HepG2 (cell line): ENCODE measurements around the gene CCNF. TPM values are rescaled to one million over a fixed set of nuclear protein-coding genes. Genes with fewer than 3 reads are reported as not detected.
A peak's percentile ranks its signal among the peaks of the same experiment; 100 is the strongest.

Experiments used
- AGO1 ChIP-seq: fragments of 200-400 bp; formaldehyde crosslinking; IDR thresholded peaks from 2 replicates; pipeline ENCODE4 v1.6.1; 2017; ENCODE audit warnings: mild to moderate bottlenecking, low read depth, low read length, moderate library complexity; ENCODE audit not compliant: poor library complexity, severe bottlenecking
- MAF1 ChIP-seq: sonication (generic); formaldehyde crosslinking; IDR thresholded peaks from 2 replicates; pipeline ENCODE4 v1.5.0; 2020; ENCODE audit warnings: missing genetic modification reagents, borderline replicate concordance
- NCOR1 ChIP-seq: fragments of 200-600 bp; sonication (generic); IDR thresholded peaks from 2 replicates; pipeline ENCODE4 v1.7.0; 2017; ENCODE audit warnings: antibody characterized with exemption, low read length, borderline replicate concordance
- RELA ChIP-seq: sonication (generic); formaldehyde crosslinking; IDR thresholded peaks from 2 replicates; pipeline ENCODE4 v1.4.0; 2020; ENCODE audit warnings: missing genetic modification reagents
- SALL2 ChIP-seq: sonication (generic); formaldehyde crosslinking; IDR thresholded peaks from 2 replicates; pipeline ENCODE4 v1.8.1; 2023; ENCODE audit warnings: mild to moderate bottlenecking, missing genetic modification reagents, inconsistent platforms
- SMAD9 ChIP-seq: sonication (generic); formaldehyde crosslinking; IDR thresholded peaks from 2 replicates; pipeline ENCODE4 v1.5.1; 2020; ENCODE audit warnings: mild to moderate bottlenecking, missing genetic modification reagents
- ZNF34 ChIP-seq: sonication (generic); formaldehyde crosslinking; IDR thresholded peaks from 2 replicates; pipeline ENCODE4 v1.4.0; 2020; ENCODE audit warnings: mild to moderate bottlenecking, missing genetic modification reagents, borderline replicate concordance
- ZNF749 ChIP-seq: sonication (generic); formaldehyde crosslinking; IDR thresholded peaks from 2 replicates; pipeline ENCODE4 v1.8.0; 2022; ENCODE audit warnings: mild to moderate bottlenecking, missing genetic modification reagents, moderate library complexity, borderline replicate concordance
- polyA plus RNA-seq, 8 experiments: library from polyadenylated mRNA; depleted of rRNA in 3 of 8; stranded (reverse) in 7 of 8; unstranded in 1 of 8; fragments of >200 nt; fragmentation: Illumina TruSeq in 4 of 8; extraction: Trizol in 4 of 8; gene quantifications; 2 replicates each; pipeline versions ENCODE4 v1.2.1 to v1.2.3, GENCODE V29; 2011 to 2016; ENCODE audit warnings: low read depth in 4 of 8, missing spikeins in 1 of 8, mixed read lengths in 1 of 8; ENCODE audit not compliant: insufficient read depth in 1 of 8
- total RNA-seq, 5 experiments: library from RNA; depleted of rRNA; stranded (reverse); fragments of >200 nt; fragmentation: Illumina TruSeq; extraction: Trizol; gene quantifications; 2 replicates each; pipeline ENCODE4 v1.2.3, GENCODE V29; 2016; ENCODE audit warnings: low read depth in 1 of 5
- TF ChIP-seq, protein P1 (sequence below): sonication (generic); formaldehyde crosslinking; IDR thresholded peaks from 2 replicates; pipeline ENCODE4 v1.4.0; 2020; ENCODE audit warnings: missing genetic modification reagents
- TF ChIP-seq, protein P2 (sequence below): IDR thresholded peaks from 2 replicates; pipeline ENCODE4 v1.6.1; 2016; ENCODE audit warnings: low read depth, control low read depth
- TF ChIP-seq, protein P3 (sequence below): sonication (generic); formaldehyde crosslinking; IDR thresholded peaks from 2 replicates; pipeline ENCODE4 v1.8.0; 2022; ENCODE audit warnings: missing genetic modification reagents, low read depth, mild to moderate bottlenecking, borderline replicate concordance
- TF ChIP-seq, protein P4 (sequence below): IDR thresholded peaks from 2 replicates; pipeline ENCODE4 v1.6.1; 2016; ENCODE audit warnings: missing compliant biosample characterization, missing genetic modification reagents, borderline replicate concordance
- TF ChIP-seq, protein P5 (sequence below): sonication (generic); formaldehyde crosslinking; conservative IDR thresholded peaks from 2 replicates; pipeline ENCODE4 v1.4.0; 2020; ENCODE audit warnings: missing genetic modification reagents
- TF ChIP-seq, protein P6 (sequence below): sonication (generic); formaldehyde crosslinking; IDR thresholded peaks from 2 replicates; pipeline ENCODE4 v1.5.1; 2020; ENCODE audit warnings: missing genetic modification reagents, mild to moderate bottlenecking, borderline replicate concordance
- TF ChIP-seq, protein P7 (sequence below), 2 experiments: sonication (generic) in 1 of 2; formaldehyde crosslinking in 1 of 2; IDR thresholded peaks; 2 replicates each; pipeline versions ENCODE4 v1.4.0 to v1.6.1; 2016 to 2020; ENCODE audit warnings: borderline replicate concordance in 1 of 2, low read depth in 1 of 2, mild to moderate bottlenecking in 1 of 2, missing genetic modification reagents in 1 of 2

Gene CCNF
- total and polyA plus RNA-seq, 2 of the 13 experiments (the other 11 are each of a cell fraction or from before 2014, with no cell fraction given): 6.4 to 22.8 TPM

DNA sequence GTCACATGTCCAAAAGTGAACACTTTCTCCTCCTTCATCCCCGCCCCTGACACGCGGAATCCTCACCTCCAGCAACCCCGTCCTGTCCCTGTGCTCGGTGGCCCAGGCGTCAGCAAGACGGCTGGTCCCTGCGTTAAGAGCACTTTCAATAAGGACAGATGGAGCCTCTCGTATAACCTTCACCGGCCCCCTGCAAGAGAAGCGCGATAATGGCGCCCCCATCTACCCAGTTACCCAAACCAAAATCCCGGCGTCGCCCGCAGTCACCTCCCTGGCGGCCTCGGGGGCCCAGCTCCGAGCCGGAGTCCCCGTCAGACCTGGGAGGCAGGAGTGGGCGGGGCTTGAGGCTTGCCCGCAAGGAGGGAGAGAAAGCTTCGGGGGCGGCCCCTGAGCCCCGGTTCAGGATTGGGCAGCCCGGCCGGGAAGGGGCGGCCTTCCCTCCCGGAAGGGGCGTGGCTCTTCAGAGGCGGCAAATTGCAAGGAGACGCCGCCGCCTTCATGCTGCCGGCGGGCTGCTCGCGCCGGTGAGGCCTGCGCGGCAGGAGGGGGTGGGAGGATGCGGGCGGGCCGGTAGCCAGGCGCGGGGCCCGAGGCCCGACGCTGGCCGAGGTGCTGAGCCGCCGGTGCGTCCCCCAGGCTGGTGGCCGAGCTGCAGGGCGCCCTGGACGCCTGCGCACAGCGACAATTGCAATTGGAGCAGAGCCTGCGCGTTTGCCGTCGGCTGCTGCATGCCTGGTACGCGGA is 30.6 kb downstream of the CCNF start, which contains the start of gene TEDC2 (continued):
- TF ChIP-seq, protein P1, sequence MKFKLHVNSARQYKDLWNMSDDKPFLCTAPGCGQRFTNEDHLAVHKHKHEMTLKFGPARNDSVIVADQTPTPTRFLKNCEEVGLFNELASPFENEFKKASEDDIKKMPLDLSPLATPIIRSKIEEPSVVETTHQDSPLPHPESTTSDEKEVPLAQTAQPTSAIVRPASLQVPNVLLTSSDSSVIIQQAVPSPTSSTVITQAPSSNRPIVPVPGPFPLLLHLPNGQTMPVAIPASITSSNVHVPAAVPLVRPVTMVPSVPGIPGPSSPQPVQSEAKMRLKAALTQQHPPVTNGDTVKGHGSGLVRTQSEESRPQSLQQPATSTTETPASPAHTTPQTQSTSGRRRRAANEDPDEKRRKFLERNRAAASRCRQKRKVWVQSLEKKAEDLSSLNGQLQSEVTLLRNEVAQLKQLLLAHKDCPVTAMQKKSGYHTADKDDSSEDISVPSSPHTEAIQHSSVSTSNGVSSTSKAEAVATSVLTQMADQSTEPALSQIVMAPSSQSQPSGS (CRISPR knock-in tag): 0 out of 2 replicates have a peak, but pooled peaks have one; percentile 17
- TF ChIP-seq, protein P2, sequence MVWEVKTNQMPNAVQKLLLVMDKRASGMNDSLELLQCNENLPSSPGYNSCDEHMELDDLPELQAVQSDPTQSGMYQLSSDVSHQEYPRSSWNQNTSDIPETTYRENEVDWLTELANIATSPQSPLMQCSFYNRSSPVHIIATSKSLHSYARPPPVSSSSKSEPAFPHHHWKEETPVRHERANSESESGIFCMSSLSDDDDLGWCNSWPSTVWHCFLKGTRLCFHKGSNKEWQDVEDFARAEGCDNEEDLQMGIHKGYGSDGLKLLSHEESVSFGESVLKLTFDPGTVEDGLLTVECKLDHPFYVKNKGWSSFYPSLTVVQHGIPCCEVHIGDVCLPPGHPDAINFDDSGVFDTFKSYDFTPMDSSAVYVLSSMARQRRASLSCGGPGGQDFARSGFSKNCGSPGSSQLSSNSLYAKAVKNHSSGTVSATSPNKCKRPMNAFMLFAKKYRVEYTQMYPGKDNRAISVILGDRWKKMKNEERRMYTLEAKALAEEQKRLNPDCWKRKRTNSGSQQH: peak; percentile 67; the same call in 1 of the 2 replicates
- TF ChIP-seq NCOR1 (peak; percentile 44; the same call in 1 of the 2 replicates), SALL2 (CRISPR knock-in tag) (peak; percentile 20; the same call in 1 of the 2 replicates), MAF1 (CRISPR knock-in tag) (no peak), SMAD9 (CRISPR knock-in tag) (no peak), ZNF34 (no peak), RELA (CRISPR knock-in tag) (no peak), ZNF749 (0 out of 2 replicates have a peak, but pooled peaks have one; percentile 81), AGO1 (peak; percentile 96)
- TF ChIP-seq, protein P3, sequence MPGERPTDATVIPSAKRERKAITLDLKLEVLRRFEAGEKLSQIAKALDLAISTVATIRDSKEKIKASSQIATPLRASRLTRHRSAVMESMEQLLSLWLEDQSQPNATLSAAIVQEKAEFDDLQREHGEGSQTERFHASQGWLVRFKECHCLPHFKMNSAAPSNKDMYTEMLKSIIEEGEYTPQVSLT (CRISPR knock-in tag): no peak
- TF ChIP-seq, protein P4, sequence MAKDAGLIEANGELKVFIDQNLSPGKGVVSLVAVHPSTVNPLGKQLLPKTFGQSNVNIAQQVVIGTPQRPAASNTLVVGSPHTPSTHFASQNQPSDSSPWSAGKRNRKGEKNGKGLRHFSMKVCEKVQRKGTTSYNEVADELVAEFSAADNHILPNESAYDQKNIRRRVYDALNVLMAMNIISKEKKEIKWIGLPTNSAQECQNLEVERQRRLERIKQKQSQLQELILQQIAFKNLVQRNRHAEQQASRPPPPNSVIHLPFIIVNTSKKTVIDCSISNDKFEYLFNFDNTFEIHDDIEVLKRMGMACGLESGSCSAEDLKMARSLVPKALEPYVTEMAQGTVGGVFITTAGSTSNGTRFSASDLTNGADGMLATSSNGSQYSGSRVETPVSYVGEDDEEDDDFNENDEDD: peak; percentile 97
- TF ChIP-seq, protein P5, sequence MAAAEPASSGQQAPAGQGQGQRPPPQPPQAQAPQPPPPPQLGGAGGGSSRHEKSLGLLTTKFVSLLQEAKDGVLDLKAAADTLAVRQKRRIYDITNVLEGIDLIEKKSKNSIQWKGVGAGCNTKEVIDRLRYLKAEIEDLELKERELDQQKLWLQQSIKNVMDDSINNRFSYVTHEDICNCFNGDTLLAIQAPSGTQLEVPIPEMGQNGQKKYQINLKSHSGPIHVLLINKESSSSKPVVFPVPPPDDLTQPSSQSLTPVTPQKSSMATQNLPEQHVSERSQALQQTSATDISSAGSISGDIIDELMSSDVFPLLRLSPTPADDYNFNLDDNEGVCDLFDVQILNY (CRISPR knock-in tag): peak; percentile 86
- TF ChIP-seq, protein P6, sequence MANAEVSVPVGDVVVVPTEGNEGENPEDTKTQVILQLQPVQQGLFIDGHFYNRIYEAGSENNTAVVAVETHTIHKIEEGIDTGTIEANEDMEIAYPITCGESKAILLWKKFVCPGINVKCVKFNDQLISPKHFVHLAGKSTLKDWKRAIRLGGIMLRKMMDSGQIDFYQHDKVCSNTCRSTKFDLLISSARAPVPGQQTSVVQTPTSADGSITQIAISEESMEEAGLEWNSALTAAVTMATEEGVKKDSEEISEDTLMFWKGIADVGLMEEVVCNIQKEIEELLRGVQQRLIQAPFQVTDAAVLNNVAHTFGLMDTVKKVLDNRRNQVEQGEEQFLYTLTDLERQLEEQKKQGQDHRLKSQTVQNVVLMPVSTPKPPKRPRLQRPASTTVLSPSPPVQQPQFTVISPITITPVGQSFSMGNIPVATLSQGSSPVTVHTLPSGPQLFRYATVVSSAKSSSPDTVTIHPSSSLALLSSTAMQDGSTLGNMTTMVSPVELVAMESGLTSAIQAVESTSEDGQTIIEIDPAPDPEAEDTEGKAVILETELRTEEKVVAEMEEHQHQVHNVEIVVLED: 0 out of 2 replicates have a peak, but pooled peaks have one; percentile 35
- TF ChIP-seq, protein P7, sequence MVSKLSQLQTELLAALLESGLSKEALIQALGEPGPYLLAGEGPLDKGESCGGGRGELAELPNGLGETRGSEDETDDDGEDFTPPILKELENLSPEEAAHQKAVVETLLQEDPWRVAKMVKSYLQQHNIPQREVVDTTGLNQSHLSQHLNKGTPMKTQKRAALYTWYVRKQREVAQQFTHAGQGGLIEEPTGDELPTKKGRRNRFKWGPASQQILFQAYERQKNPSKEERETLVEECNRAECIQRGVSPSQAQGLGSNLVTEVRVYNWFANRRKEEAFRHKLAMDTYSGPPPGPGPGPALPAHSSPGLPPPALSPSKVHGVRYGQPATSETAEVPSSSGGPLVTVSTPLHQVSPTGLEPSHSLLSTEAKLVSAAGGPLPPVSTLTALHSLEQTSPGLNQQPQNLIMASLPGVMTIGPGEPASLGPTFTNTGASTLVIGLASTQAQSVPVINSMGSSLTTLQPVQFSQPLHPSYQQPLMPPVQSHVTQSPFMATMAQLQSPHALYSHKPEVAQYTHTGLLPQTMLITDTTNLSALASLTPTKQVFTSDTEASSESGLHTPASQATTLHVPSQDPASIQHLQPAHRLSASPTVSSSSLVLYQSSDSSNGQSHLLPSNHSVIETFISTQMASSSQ (IDR thresholded peaks at IDR 0.05; ENCODE audit: low read depth): no peak
- TF ChIP-seq, protein P7 (CRISPR knock-in tag; IDR thresholded peaks at IDR 0.05; ENCODE audit: borderline replicate concordance): 0 out of 2 replicates have a peak, but pooled peaks have one; percentile 46
